Fibroblast of lung (primary cell): ENCODE measurements around the gene KIRREL3.

Experiments
- EZH2 ChIP-seq: IDR thresholded peaks from 2 replicates; pipeline ENCODE4 v1.5.1; 2012; ENCODE audit warnings: low read length, control low read depth, mild to moderate bottlenecking; ENCODE audit errors: missing control alignments
- TF ChIP-seq, protein P1 (sequence below), 2 donors: IDR thresholded peaks in 1 of 2; conservative IDR thresholded peaks in 1 of 2; 1 replicate in 1 of 2; 2 replicates in 1 of 2; pipeline ENCODE4 v1.5.1; 2011 to 2012; ENCODE audit warnings: low read length in 2 of 2, control low read depth in 1 of 2, inconsistent platforms in 1 of 2, low read depth in 1 of 2, mild to moderate bottlenecking in 1 of 2

DNA sequence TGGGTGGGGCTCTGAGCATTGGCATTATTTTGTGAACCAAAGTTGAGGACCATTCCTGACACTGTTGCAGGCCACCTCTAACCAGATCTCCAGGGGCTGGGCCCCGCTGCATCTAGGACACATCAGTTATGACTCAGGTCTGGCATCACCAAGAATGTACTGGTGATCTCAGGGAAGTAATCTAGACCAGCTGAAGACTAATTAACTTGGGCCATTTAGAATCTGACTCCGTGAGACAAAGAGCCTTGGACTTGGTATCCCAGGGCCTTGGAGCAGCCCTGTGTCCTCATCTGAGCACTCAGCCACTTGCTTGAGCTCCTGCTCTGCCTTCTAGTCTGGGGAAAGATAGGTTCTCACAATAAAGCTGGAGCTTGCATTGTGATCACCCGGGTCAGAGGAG lies 200.6 kb downstream of the KIRREL3 start:
- TF ChIP-seq, protein P1, sequence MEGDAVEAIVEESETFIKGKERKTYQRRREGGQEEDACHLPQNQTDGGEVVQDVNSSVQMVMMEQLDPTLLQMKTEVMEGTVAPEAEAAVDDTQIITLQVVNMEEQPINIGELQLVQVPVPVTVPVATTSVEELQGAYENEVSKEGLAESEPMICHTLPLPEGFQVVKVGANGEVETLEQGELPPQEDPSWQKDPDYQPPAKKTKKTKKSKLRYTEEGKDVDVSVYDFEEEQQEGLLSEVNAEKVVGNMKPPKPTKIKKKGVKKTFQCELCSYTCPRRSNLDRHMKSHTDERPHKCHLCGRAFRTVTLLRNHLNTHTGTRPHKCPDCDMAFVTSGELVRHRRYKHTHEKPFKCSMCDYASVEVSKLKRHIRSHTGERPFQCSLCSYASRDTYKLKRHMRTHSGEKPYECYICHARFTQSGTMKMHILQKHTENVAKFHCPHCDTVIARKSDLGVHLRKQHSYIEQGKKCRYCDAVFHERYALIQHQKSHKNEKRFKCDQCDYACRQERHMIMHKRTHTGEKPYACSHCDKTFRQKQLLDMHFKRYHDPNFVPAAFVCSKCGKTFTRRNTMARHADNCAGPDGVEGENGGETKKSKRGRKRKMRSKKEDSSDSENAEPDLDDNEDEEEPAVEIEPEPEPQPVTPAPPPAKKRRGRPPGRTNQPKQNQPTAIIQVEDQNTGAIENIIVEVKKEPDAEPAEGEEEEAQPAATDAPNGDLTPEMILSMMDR (conservative IDR thresholded peaks at IDR 0.05 in 1 of 2, IDR thresholded peaks at IDR 0.05 in 1 of 2; ENCODE audit: low read depth in 1 of 2, low read length in 2 of 2) = no peak
- TF ChIP-seq EZH2 = no peak
